Natural killer cell (primary cell): ENCODE measurements around the gene MRGPRX1. TPM values are rescaled to one million over a fixed set of nuclear protein-coding genes. Genes with fewer than 3 reads are reported as not detected.

ENCODE experiments used
- ATAC-seq, 3 donors: fragments of 150-1000 bp in 2 of 3; fragments of 200-7000 bp in 1 of 3; cut with Tn5 transposase; 1 replicate in 1 of 3; 2 replicates in 2 of 3; pipeline ENCODE4 v1.10.0; 2021; ENCODE audit warnings: mild to moderate bottlenecking in 2 of 3, moderate library complexity in 2 of 3
- DNase-seq, 2 donors: peaks; one replicate each; pipeline versions ENCODE4 v3.0.0 to v3.0.0-alpha.2; 2013 to 2021; ENCODE audit warnings: mixed read lengths in 1 of 2
- H3K27ac ChIP-seq: one replicate; pipeline ENCODE4 v1.5.1; 2013; ENCODE audit warnings: mild to moderate bottlenecking, low read length
- H3K27me3 ChIP-seq: one replicate; pipeline ENCODE4 v1.6.1; 2013; ENCODE audit warnings: low read length; ENCODE audit not compliant: control insufficient read depth, insufficient read depth
- H3K36me3 ChIP-seq: one replicate; pipeline ENCODE4 v1.6.1; 2013; ENCODE audit warnings: low read length; ENCODE audit not compliant: control insufficient read depth, insufficient read depth
- H3K4me1 ChIP-seq: one replicate; pipeline ENCODE4 v1.6.1; 2013; ENCODE audit warnings: low read length; ENCODE audit not compliant: control insufficient read depth, insufficient read depth
- H3K4me3 ChIP-seq: one replicate; pipeline ENCODE4 v1.5.1; 2013; ENCODE audit warnings: low read length
- H3K9me3 ChIP-seq: one replicate; pipeline ENCODE4 v1.6.1; 2013; ENCODE audit warnings: low read length; ENCODE audit not compliant: control insufficient read depth, insufficient read depth
- H3K27ac Mint-ChIP-seq, 2 donors: one replicate each; pipeline ENCODE4 v1.8.0; 2022; ENCODE audit warnings: mild to moderate bottlenecking in 2 of 2, mixed read lengths in 2 of 2, moderate library complexity in 1 of 2
- H3K27me3 Mint-ChIP-seq, 2 donors: one replicate each; pipeline ENCODE4 v1.8.0; 2022; ENCODE audit warnings: low read depth in 2 of 2, mixed read lengths in 2 of 2
- H3K36me3 Mint-ChIP-seq: one replicate; pipeline ENCODE4 v1.8.0; 2022; ENCODE audit warnings: mixed read lengths
- H3K4me1 Mint-ChIP-seq, 2 donors: one replicate each; pipeline ENCODE4 v1.8.0; 2022; ENCODE audit warnings: mixed read lengths in 2 of 2
- H3K4me3 Mint-ChIP-seq: one replicate; pipeline ENCODE4 v1.8.0; 2022; ENCODE audit warnings: mild to moderate bottlenecking, moderate library complexity, mixed read lengths
- H3K9me3 Mint-ChIP-seq, 2 donors: one replicate each; pipeline ENCODE4 v1.8.0; 2022; ENCODE audit warnings: mixed read lengths in 2 of 2
- CTCF ChIP-seq: fragments of 200-600 bp; IDR thresholded peaks from one replicate; pipeline ENCODE4 v1.8.0; 2022; ENCODE audit warnings: antibody characterized with exemption
- WGBS: methylation state at CpG from one replicate; pipeline ENCODE4 v1.1.7; 2013; ENCODE audit warnings: missing lambda C conversion rate; ENCODE audit not compliant: insufficient coverage; 5-methylcytosine and 5-hydroxymethylcytosine counted together
- intact Hi-C: fragments of 100-400 bp; cut with micrococcal nuclease; formaldehyde crosslinking; loops from one replicate; pipeline ENCODE4 v1.14.2; 2022
- total RNA-seq, 4 donors: library from RNA; stranded (reverse); fragments of 120-200 nt in 1 of 4; gene quantifications; one replicate each; pipeline versions ENCODE4 v1.2.3 to v1.2.4, GENCODE V29; 2013 to 2022

Gene MRGPRX1
- total RNA-seq, 3 donors from 2014 or later (not counting 1 experiment from before 2014, with no cell fraction given): not detected

GRCh38 chr11:18974192-18974591, 35.0 kb upstream of the MRGPRX1 start:
- Mint-ChIP-seq H3K4me1 (no peaks in the 10 kb centered on the region), H3K27ac (no peak overlapping the region), H3K9me3 (no peaks in the 10 kb centered on the region), H3K36me3 (no peaks in the 10 kb centered on the region), H3K4me3 (no peak overlapping the region), H3K27me3 (peaks cover 12 to 18% of the 10 kb centered on the region in 2 donors)
- Histone ChIP-seq H3K9me3 (no peaks in the 10 kb centered on the region), H3K27me3 (no peaks in the 10 kb centered on the region), H3K36me3 (no peaks in the 10 kb centered on the region), H3K4me3 (no peak overlapping the region), H3K4me1 (no peaks in the 10 kb centered on the region), H3K27ac (no peak overlapping the region)
- WGBS: no CpG with 5 or more reads among the region's 1 CpG
- no peak for DNase-seq
- intact Hi-C loops: no loop called here
- ATAC-seq: no peak
- no peak for TF ChIP-seq CTCF

- H3K27me3 Mint-ChIP-seq: peaks cover 9 to 31% of the 10 kb centered on the region in 2 donors
- H3K4me1 ChIP-seq: no peaks in the 10 kb centered on the region
- no peak overlapping the region for H3K27ac ChIP-seq
- H3K9me3 Mint-ChIP-seq: no peaks in the 10 kb centered on the region
- H3K4me3 Mint-ChIP-seq: no peak overlapping the region
- WGBS: 64% methylated on average over 16 of the region's 16 CpGs
- ATAC-seq: no peak
- no peak for DNase-seq
- no peaks in the 10 kb centered on the region for H3K36me3 ChIP-seq
- no peaks in the 10 kb centered on the region for H3K27me3 ChIP-seq
- no peaks in the 10 kb centered on the region for H3K4me1 Mint-ChIP-seq
- H3K9me3 ChIP-seq: no peaks in the 10 kb centered on the region
- no peaks in the 10 kb centered on the region for H3K36me3 Mint-ChIP-seq
- no peak overlapping the region for H3K4me3 ChIP-seq
- no peak for TF ChIP-seq CTCF
- intact Hi-C loops: no loop called here
- H3K27ac Mint-ChIP-seq: no peak overlapping the region
These were observed 33.1 kb upstream of the MRGPRX1 start for GRCh38 chr11:18972336-18972735.

GRCh38 chr11:18969720-18970119, 30.5 kb upstream of the MRGPRX1 start:
- ATAC-seq (no peak), DNase-seq (no peak)
- H3K4me1 ChIP-seq: no peaks in the 10 kb centered on the region
- no peaks in the 10 kb centered on the region for H3K9me3 Mint-ChIP-seq
- WGBS: 10% methylated on average over 2 of the region's 3 CpGs
- H3K4me1 Mint-ChIP-seq: no peaks in the 10 kb centered on the region
- no peaks in the 10 kb centered on the region for H3K27me3 ChIP-seq
- H3K27ac Mint-ChIP-seq: no peak overlapping the region
- no peaks in the 10 kb centered on the region for H3K36me3 Mint-ChIP-seq
- TF ChIP-seq CTCF: no peak
- H3K27ac ChIP-seq: no peak overlapping the region
- intact Hi-C loops: no loop called here
- no peaks in the 10 kb centered on the region for H3K9me3 ChIP-seq
- H3K36me3 ChIP-seq: no peaks in the 10 kb centered on the region
- no peak overlapping the region for H3K4me3 Mint-ChIP-seq
- peaks cover 11 to 44% of the 10 kb centered on the region in 2 donors for H3K27me3 Mint-ChIP-seq
- H3K4me3 ChIP-seq: no peak overlapping the region

- no peaks in the 10 kb centered on the region for H3K36me3 Mint-ChIP-seq
- DNase-seq (no peak), ATAC-seq (no peak)
- no peak overlapping the region for H3K4me3 Mint-ChIP-seq
- H3K4me1 ChIP-seq: no peaks in the 10 kb centered on the region
- no peaks in the 10 kb centered on the region for H3K9me3 ChIP-seq
- no peak for TF ChIP-seq CTCF
- no peaks in the 10 kb centered on the region for H3K36me3 ChIP-seq
- H3K4me3 ChIP-seq: no peak overlapping the region
- WGBS: 75% methylated on average over 1 of the region's 1 CpG
- H3K9me3 Mint-ChIP-seq: no peaks in the 10 kb centered on the region
- H3K4me1 Mint-ChIP-seq: no peaks in the 10 kb centered on the region
- no peak overlapping the region for H3K27ac Mint-ChIP-seq
- no peaks in the 10 kb centered on the region for H3K27me3 ChIP-seq
- H3K27ac ChIP-seq: no peak overlapping the region
- intact Hi-C loops: no loop called here
- H3K27me3 Mint-ChIP-seq: peaks cover 7 to 17% of the 10 kb centered on the region in 2 donors
These were observed 19.2 kb upstream of the MRGPRX1 start for GRCh38 chr11:18958221-18958910.
